Measurements from ENCODE around the gene KLHL17. TPM values are rescaled to one million over a fixed set of nuclear protein-coding genes. Genes with fewer than 3 reads are reported as not detected.

KLHL17 gene
- total RNA-seq, 1 experiment from 2014 or later = 41.4 TPM

DNA sequence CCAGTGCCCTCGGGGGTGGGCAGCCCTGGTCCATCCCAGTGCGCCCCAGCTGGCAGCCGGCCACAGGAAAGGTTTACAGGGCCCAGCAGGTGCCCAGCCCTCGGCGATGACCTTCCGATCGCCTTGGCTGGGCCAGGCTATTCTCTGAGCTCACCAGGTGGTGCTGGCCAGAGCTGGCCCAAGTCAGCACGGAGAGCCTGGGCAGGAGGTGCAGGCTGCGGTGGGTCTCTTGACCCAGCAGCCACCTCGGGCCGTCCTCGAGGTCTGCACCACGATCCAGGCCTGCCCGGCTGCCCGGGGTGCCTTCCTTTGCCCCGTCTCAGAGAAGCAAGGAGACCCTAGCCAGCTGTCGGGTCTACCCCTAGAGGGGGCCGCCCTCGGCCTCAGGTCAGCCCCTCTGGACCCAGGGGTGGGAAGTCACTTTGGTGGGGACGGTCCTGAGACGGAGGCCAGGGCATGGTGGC lies 21.1 kb downstream of the KLHL17 start:
- Histone ChIP-seq H2BK5ac (ENCODE audit: insufficient read length, low read length) (no peak overlapping the region), H2BK12ac (ENCODE audit: insufficient read length, low read depth, low read length) (no peak overlapping the region), H3T11ph (ENCODE audit: low read length) (no peak overlapping the region), H3K14ac (ENCODE audit: insufficient read depth, low read length) (no peak overlapping the region), H3K4me1 (ENCODE audit: insufficient read depth, low read length) (no peaks in the 10 kb centered on the region), H3K27ac (ENCODE audit: insufficient read length, low read depth, low read length) (no peak overlapping the region), H3K27me3 (ENCODE audit: insufficient read depth, low read length) (peaks cover 2% of the 10 kb centered on the region; the same call in 1 of the 2 replicates), H3K23me2 (ENCODE audit: insufficient read length, low read depth, low read length, poor library complexity, severe bottlenecking) (no peaks in the 10 kb centered on the region), H3K4me2 (ENCODE audit: insufficient read depth, insufficient read length, low read length) (no peak overlapping the region), H3K79me1 (ENCODE audit: insufficient read depth, low read depth, low read length, poor library complexity, severe bottlenecking) (no peaks in the 10 kb centered on the region), H3K56ac (ENCODE audit: insufficient read length, low read depth, low read length) (no peak overlapping the region), H2BK120ac (ENCODE audit: low read depth, low read length, poor library complexity, severe bottlenecking) (no peak overlapping the region), H2AK5ac (ENCODE audit: insufficient read length, low read length) (no peak overlapping the region), H4K91ac (ENCODE audit: insufficient read length, low read depth, low read length) (no peak overlapping the region), H3K18ac (ENCODE audit: insufficient read length, low read depth, low read length) (no peak overlapping the region), H4K20me1 (ENCODE audit: control insufficient read depth, insufficient read depth, insufficient read length) (no peaks in the 10 kb centered on the region), H3K9me3 (ENCODE audit: control insufficient read depth, low read depth, low read length) (no peaks in the 10 kb centered on the region), H2AFZ (ENCODE audit: low read length) (no peak overlapping the region), H2BK20ac (ENCODE audit: low read depth, low read length, poor library complexity, severe bottlenecking) (no peak overlapping the region), H2BK15ac (ENCODE audit: low read depth, low read length) (no peak overlapping the region), H4K8ac (replicated peaks; ENCODE audit: insufficient read length, low read depth, low read length) (no peak overlapping the region), H3K79me2 (ENCODE audit: insufficient read depth, low read length) (no peaks in the 10 kb centered on the region), H3K23ac (ENCODE audit: insufficient read length, low read depth, low read length) (no peak overlapping the region), H3K4ac (ENCODE audit: low read depth, low read length) (no peak overlapping the region), H3K9ac (ENCODE audit: extremely low read depth, insufficient read length, low read length) (no peak overlapping the region), H4K5ac (ENCODE audit: insufficient read length, low read depth, low read length) (no peak overlapping the region)
- Mint-ChIP-seq H3K9me3 (peaks cover 4 to 6% of the 10 kb centered on the region in 2 experiments), H3K27me3 (ENCODE audit: low read depth) (peaks cover 72% of the 10 kb centered on the region), H3K4me1 (0 out of 4 replicates have a peak, but pooled peaks cover 0 to 4% of the 10 kb centered on the region in 2 experiments), H3K27ac (no peak overlapping the region), H3K4me3 (no peak overlapping the region), H3K36me3 (ENCODE audit: insufficient read depth in 1 of 3, low read depth in 3 of 3) (peaks cover 0 to 6% (median 4%) of the 10 kb centered on the region in 3 experiments; a peak in 4 of 7 replicates)
- no CpG with 5 or more reads among the region's 21 CpGs for whole genome bisulfite sequencing (ENCODE audit: extremely low coverage, insufficient read length, low lambda C conversion rate)
- DNase-seq = no peak
- no peak for TF ChIP-seq CTCF (conservative IDR thresholded peaks at IDR 0.05)

Measured in H9 (cell line).